ENCODE data around the gene ALAS2. TPM values are rescaled to one million over a fixed set of nuclear protein-coding genes. Genes with fewer than 3 reads are reported as not detected.

Gene ALAS2
- total and polyA plus RNA-seq, 2 of the 8 experiments (the other 6 are each of a cell fraction or from before 2014, with no cell fraction given): 0.27 to 0.32 TPM

DNA sequence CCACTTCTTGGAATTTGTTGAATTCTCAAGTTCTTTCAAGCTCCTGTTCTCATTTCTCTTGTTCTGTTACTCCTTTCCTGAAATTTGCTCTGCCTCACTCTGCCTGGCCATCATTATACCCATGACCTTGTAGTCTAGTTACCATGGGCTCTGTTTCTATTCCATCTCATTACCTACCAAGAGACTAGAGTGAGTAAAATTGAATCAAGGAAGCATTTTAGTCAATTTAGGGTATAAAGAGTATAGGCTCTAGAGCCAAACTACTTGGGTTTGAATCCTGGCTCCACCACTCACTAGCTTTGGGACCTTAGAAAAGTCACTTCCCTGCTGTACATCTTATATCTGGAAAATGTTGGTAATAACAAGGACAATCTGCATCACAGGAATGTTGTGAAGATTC, 2.2 kb downstream of the ALAS2 start:
- Histone ChIP-seq H2BK20ac (ENCODE audit: low read length) (no peak overlapping the region), H3K14ac (ENCODE audit: insufficient read length) (no peak overlapping the region), H3K18ac (ENCODE audit: extremely low read depth, low read length) (no peak overlapping the region), H4K20me1 (replicated peaks in 1 of 2; ENCODE audit: control insufficient read depth in 1 of 2, insufficient read depth in 2 of 2, low read length in 2 of 2) (no peaks in the 10 kb centered on the region), H3K4me3 (ENCODE audit: extremely low read depth in 1 of 4, insufficient read depth in 2 of 4, low read depth in 3 of 4, low read length in 4 of 4) (no peak overlapping the region), H3K9ac (replicated peaks in 1 of 4; ENCODE audit: extremely low read depth in 1 of 4, low read depth in 3 of 4, low read length in 3 of 4) (no peak overlapping the region), H2BK15ac (ENCODE audit: low read length) (no peak overlapping the region), H3K27ac (ENCODE audit: low read depth, low read length) (no peak overlapping the region), H2BK120ac (replicated peaks; ENCODE audit: low read depth, low read length) (no peak overlapping the region), H3K23me2 (ENCODE audit: low read depth, low read length) (no peaks in the 10 kb centered on the region), H2BK5ac (ENCODE audit: low read depth, low read length) (no peak overlapping the region), H2AK5ac (ENCODE audit: low read depth, low read length) (no peak overlapping the region), H3K4me2 (ENCODE audit: insufficient read depth in 1 of 2, low read depth in 2 of 2, low read length in 2 of 2) (no peak overlapping the region), H3K27me3 (replicated peaks in 1 of 4; ENCODE audit: control insufficient read depth in 3 of 4, extremely low read depth in 1 of 4, insufficient read depth in 3 of 4, low read length in 3 of 4) (no peaks in the 10 kb centered on the region), H3K4me1 (replicated peaks in 1 of 4; ENCODE audit: control insufficient read depth in 3 of 4, insufficient read depth in 4 of 4, low read length in 3 of 4) (peaks cover 0 to 3% (median 0%) of the 10 kb centered on the region in 4 experiments; a peak in 1 of 7 replicates), H3K36me3 (ENCODE audit: control insufficient read depth in 2 of 4, insufficient read depth in 4 of 4, low read length in 3 of 4) (no peaks in the 10 kb centered on the region), H2BK12ac (ENCODE audit: low read depth, low read length) (no peak overlapping the region), H4K5ac (ENCODE audit: insufficient read length, low read depth, low read length) (no peak overlapping the region), H3K23ac (ENCODE audit: insufficient read length) (no peak overlapping the region), H4K8ac (ENCODE audit: extremely low read depth, insufficient read depth, low read length) (no peak overlapping the region), H3K79me2 (ENCODE audit: control insufficient read depth in 1 of 2, insufficient read depth in 2 of 2, low read length in 2 of 2) (no peaks in the 10 kb centered on the region), H3K79me1 (ENCODE audit: low read depth, low read length) (no peaks in the 10 kb centered on the region), H3K56ac (replicated peaks; ENCODE audit: insufficient read length, low read depth, low read length) (no peak overlapping the region), H4K91ac (replicated peaks; ENCODE audit: insufficient read length, low read length) (no peak overlapping the region), H2AFZ (ENCODE audit: low read length) (no peak overlapping the region), H3K9me3 (ENCODE audit: insufficient read depth in 2 of 2, low read depth in 1 of 2, low read length in 1 of 2) (no peaks in the 10 kb centered on the region), H3K4ac (replicated peaks; ENCODE audit: insufficient read length, low read depth, low read length) (no peak overlapping the region)
- no peak for TF ChIP-seq TEAD4 (IDR thresholded peaks at IDR 0.05; ENCODE audit: low read depth, low read length)
- TF ChIP-seq NRF1 (IDR thresholded peaks at IDR 0.05; ENCODE audit: low read depth, low read length): no peak
- TF ChIP-seq TAF1 (IDR thresholded peaks at IDR 0.05; ENCODE audit: low read depth, low read length): no peak
- no peak for TF ChIP-seq SAP30 (IDR thresholded peaks at IDR 0.05; ENCODE audit: insufficient read depth, insufficient replicate concordance, low read length)
- POLR2A ChIA-PET (ENCODE audit: partially characterized antibody): interaction anchor here (1.0 kb wide), 1 partner anchor 218 kb away, joined by 3 read pairs; no protein-coding TSS in a partner anchor
- DNase-seq (ENCODE audit: low read depth in 1 of 2, low spot score in 2 of 2) (no peak), FAIRE-seq (no peak)
- CTCF ChIA-PET (ENCODE audit: partially characterized antibody): interaction anchor here (0.6 kb wide), 1 partner anchor 1044 kb away, joined by 3 read pairs; no protein-coding TSS in a partner anchor
